Endothelial cell of umbilical vein (primary cell): Measurements from ENCODE around the gene TEX48. TPM values are rescaled to one million over a fixed set of nuclear protein-coding genes. Genes with fewer than 3 reads are reported as not detected.

Experiments
- BruUV-seq: library from RNA; stranded (reverse); fragments of 400-500 nt; replicated peaks from 2 replicates; lab custom pipeline; 2021; lab: Mats Ljungman, UMichigan
- CTCF ChIA-PET: fragments of 300-600, 350-600 bp; sonication (Branson Sonifier 250); formaldehyde crosslinking; loops from one replicate; lab custom pipeline; 2021; ENCODE audit warnings: antibody characterized with exemption, inconsistent platforms; lab: Charles Lee
- POLR2A ChIA-PET: fragments of 300-600, 350-600 bp; sonication (Branson Sonifier 250); formaldehyde crosslinking; loops from one replicate; lab custom pipeline; 2021; ENCODE audit warnings: antibody characterized with exemption, inconsistent platforms; lab: Charles Lee
- DNase-seq: peaks from one replicate; pipeline ENCODE4 v3.0.0-alpha.2; 2011; ENCODE audit warnings: low read depth, low spot score
- FAIRE-seq: peaks from 2 replicates; lab custom pipeline; 2011; peaks lifted over from hg19 to GRCh38; lab: Jason Lieb, UNC
- H2AFZ ChIP-seq: 2 replicates; pipeline ENCODE4 v1.6.0; 2012; ENCODE audit warnings: low read depth, low read length, control low read depth, inconsistent platforms
- H3K27ac ChIP-seq: 2 replicates; pipeline ENCODE4 v1.5.1; 2011; ENCODE audit warnings: low read depth, mild to moderate bottlenecking, control low read depth, low read length, moderate library complexity; ENCODE audit not compliant: insufficient read depth
- H3K27me3 ChIP-seq, 2 experiments: 2 replicates each; pipeline versions ENCODE4 v1.6.0 to v1.6.1; 2011; ENCODE audit warnings: low read length in 2 of 2, mixed read lengths in 1 of 2; ENCODE audit not compliant: control insufficient read depth in 2 of 2, insufficient read depth in 2 of 2
- H3K36me3 ChIP-seq, 2 experiments: 2 replicates in 1 of 2; 3 replicates in 1 of 2; pipeline ENCODE4 v1.5.1; 2011; ENCODE audit warnings: low read length in 2 of 2, mild to moderate bottlenecking in 1 of 2, moderate library complexity in 1 of 2; ENCODE audit not compliant: control insufficient read depth in 2 of 2, insufficient read depth in 2 of 2; ENCODE audit errors: extremely low read depth in 1 of 2
- H3K4me1 ChIP-seq: 3 replicates; pipeline ENCODE4 v1.5.1; 2011; ENCODE audit warnings: mild to moderate bottlenecking, low read length; ENCODE audit not compliant: control insufficient read depth, insufficient read depth; ENCODE audit errors: extremely low read depth
- H3K4me2 ChIP-seq: 2 replicates; pipeline ENCODE4 v1.6.1; 2011; ENCODE audit warnings: low read length, control low read depth, mixed read lengths; ENCODE audit not compliant: insufficient read depth
- H3K4me3 ChIP-seq, 3 experiments: fragments of 200-600 bp in 1 of 3; sonication (generic), shearing (Covaris generic) in 1 of 3; replicated peaks in 1 of 3; 2 replicates each; pipeline ENCODE4 v1.5.1; 2011 to 2016; ENCODE audit warnings: control low read depth in 3 of 3, low read length in 3 of 3, mild to moderate bottlenecking in 2 of 3, inconsistent platforms in 1 of 3, low read depth in 1 of 3, moderate library complexity in 1 of 3; ENCODE audit not compliant: insufficient read depth in 1 of 3
- H3K79me2 ChIP-seq: 2 replicates; pipeline ENCODE4 v1.6.0; 2012; ENCODE audit warnings: low read length, inconsistent platforms; ENCODE audit not compliant: control insufficient read depth, insufficient read depth
- H3K9ac ChIP-seq: replicated peaks from 2 replicates; pipeline ENCODE3; 2011; ENCODE audit warnings: low read length, control low read depth; ENCODE audit not compliant: insufficient read depth; ENCODE audit errors: extremely low read depth
- H3K9me1 ChIP-seq: replicated peaks from 3 replicates; pipeline ENCODE4 v1.6.0; 2011; ENCODE audit warnings: mild to moderate bottlenecking, low read length; ENCODE audit not compliant: control insufficient read depth, insufficient read depth; ENCODE audit errors: extremely low read depth
- H3K9me3 ChIP-seq: replicated peaks from 2 replicates; pipeline ENCODE4 v1.5.1; 2012; ENCODE audit warnings: low read length, inconsistent platforms; ENCODE audit not compliant: control insufficient read depth, insufficient read depth
- H4K20me1 ChIP-seq: replicated peaks from 2 replicates; pipeline ENCODE3; 2011; ENCODE audit warnings: mild to moderate bottlenecking, low read length; ENCODE audit not compliant: control insufficient read depth, insufficient read depth; ENCODE audit errors: extremely low read depth
- CTCF ChIP-seq, 2 donors: IDR thresholded peaks; 1 replicate in 1 of 2; 2 replicates in 1 of 2; pipeline ENCODE4 v1.5.1; 2011; ENCODE audit warnings: low read length in 2 of 2, mild to moderate bottlenecking in 2 of 2, moderate library complexity in 2 of 2, control low read depth in 1 of 2, inconsistent platforms in 1 of 2, low read depth in 1 of 2; ENCODE audit not compliant: insufficient read depth in 1 of 2; ENCODE audit errors: extremely low read depth in 1 of 2
- EZH2 ChIP-seq: IDR thresholded peaks from 2 replicates; pipeline ENCODE4 v1.6.1; 2012; ENCODE audit warnings: borderline replicate concordance, low read depth, mild to moderate bottlenecking, moderate library complexity, low read length, inconsistent platforms; ENCODE audit not compliant: severe bottlenecking
- FOS ChIP-seq: IDR thresholded peaks from 2 replicates; pipeline ENCODE4 v1.6.1; 2011; ENCODE audit warnings: mild to moderate bottlenecking, low read length, moderate library complexity, borderline replicate concordance; ENCODE audit not compliant: insufficient read depth
- GATA2 ChIP-seq: IDR thresholded peaks from 2 replicates; pipeline ENCODE4 v1.7.0; 2011; ENCODE audit warnings: low read depth, mild to moderate bottlenecking, moderate library complexity, mixed read lengths, low read length; ENCODE audit not compliant: insufficient read length, insufficient read depth
- JUN ChIP-seq: IDR thresholded peaks from 2 replicates; pipeline ENCODE4 v1.6.1; 2011; ENCODE audit warnings: borderline replicate concordance, low read depth; ENCODE audit not compliant: insufficient read length, insufficient read depth
- POLR2A ChIP-seq: IDR thresholded peaks from 2 replicates; pipeline ENCODE4 v1.6.1; 2012; ENCODE audit warnings: low read depth, mild to moderate bottlenecking, control low read depth, low read length
- POLR2AphosphoS5 ChIP-seq: IDR thresholded peaks from 2 replicates; pipeline ENCODE4 v1.6.1; 2012; ENCODE audit warnings: low read depth, mild to moderate bottlenecking, control low read depth, low read length, moderate library complexity; ENCODE audit not compliant: insufficient read depth
- dilution Hi-C: fragments of 300-500 bp; cut with MboI; formaldehyde crosslinking; loops from one replicate; pipeline ENCODE4 v1.15.0; 2019; ENCODE audit warnings: low sequenced_read_pairs; ENCODE audit not compliant: extremely low pct_ligation_motif_present
- intact Hi-C: fragments of 100-400 bp; cut with micrococcal nuclease; formaldehyde crosslinking; loops from one replicate; pipeline ENCODE4 v1.10.0; 2022
- polyA plus RNA-seq, 4 experiments: library from polyadenylated mRNA; depleted of rRNA in 3 of 4; stranded (reverse) in 3 of 4; unstranded in 1 of 4; fragments of >200 nt; gene quantifications; 2 replicates each; pipeline versions ENCODE4 v1.2.1 to v1.2.3, GENCODE V29; 2011 to 2012; ENCODE audit warnings: missing spikeins in 1 of 4
- total RNA-seq: library from RNA; stranded (reverse); gene quantifications from 2 replicates; pipeline ENCODE4 v1.2.3, GENCODE V29; 2021
- TF ChIP-seq, protein P1 (sequence below): IDR thresholded peaks from 2 replicates; pipeline ENCODE4 v1.6.1; 2011; ENCODE audit not compliant: insufficient read depth, insufficient read length

Gene TEX48
- total and polyA plus RNA-seq, 2 donors (not counting 3 experiments of a cell fraction or from before 2014, with no cell fraction given) = not detected

GRCh38 chr9:114674076-114674797, 7.8 kb downstream of the TEX48 start:
- no peak overlapping the region for H3K4me3 ChIP-seq
- H3K9me1 ChIP-seq = no peaks in the 10 kb centered on the region
- dilution Hi-C loops (no loop called here), intact Hi-C loops (no loop called here)
- H3K4me1 ChIP-seq = peaks cover 23% of the 10 kb centered on the region
- H3K9me3 ChIP-seq = no peaks in the 10 kb centered on the region
- H4K20me1 ChIP-seq = no peaks in the 10 kb centered on the region
- CTCF ChIA-PET = interaction anchor here (0.7 to 15.3 kb wide), 4 partner anchors 21 to 1405 kb away, joined by 3 to 270 read pairs (median 74); no protein-coding TSS in a partner anchor
- no peak overlapping the region for H2AFZ ChIP-seq
- BruUV-seq = no TSS peak
- no peak overlapping the region for H3K9ac ChIP-seq
- POLR2A ChIA-PET = no interaction called here
- H3K79me2 ChIP-seq = no peaks in the 10 kb centered on the region
- FAIRE-seq (no peak), DNase-seq (no peak)
- no peaks in the 10 kb centered on the region for H3K36me3 ChIP-seq
- H3K27me3 ChIP-seq = peaks cover 0 to 3% of the 10 kb centered on the region in 2 experiments
- H3K27ac ChIP-seq = no peak overlapping the region
- TF ChIP-seq POLR2A = no peak
- TF ChIP-seq GATA2 = no peak
- TF ChIP-seq FOS = no peak
- TF ChIP-seq, protein P1, sequence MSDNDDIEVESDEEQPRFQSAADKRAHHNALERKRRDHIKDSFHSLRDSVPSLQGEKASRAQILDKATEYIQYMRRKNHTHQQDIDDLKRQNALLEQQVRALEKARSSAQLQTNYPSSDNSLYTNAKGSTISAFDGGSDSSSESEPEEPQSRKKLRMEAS = no peak
- TF ChIP-seq EZH2 = no peak
- TF ChIP-seq CTCF (IDR thresholded peaks at IDR 0.05; ENCODE audit: extremely low read depth in 1 of 2, insufficient read depth in 1 of 2, low read depth in 1 of 2, low read length in 2 of 2) = no peak
- no peak for TF ChIP-seq JUN
- TF ChIP-seq POLR2AphosphoS5 = no peak
- H3K4me2 ChIP-seq = no peak overlapping the region
